ENCODE data around the gene ZNF366. TPM values are rescaled to one million over a fixed set of nuclear protein-coding genes. Genes with fewer than 3 reads are reported as not detected.

ZNF366 gene
- total RNA-seq, 1 experiment from 2014 or later = not detected

DNA sequence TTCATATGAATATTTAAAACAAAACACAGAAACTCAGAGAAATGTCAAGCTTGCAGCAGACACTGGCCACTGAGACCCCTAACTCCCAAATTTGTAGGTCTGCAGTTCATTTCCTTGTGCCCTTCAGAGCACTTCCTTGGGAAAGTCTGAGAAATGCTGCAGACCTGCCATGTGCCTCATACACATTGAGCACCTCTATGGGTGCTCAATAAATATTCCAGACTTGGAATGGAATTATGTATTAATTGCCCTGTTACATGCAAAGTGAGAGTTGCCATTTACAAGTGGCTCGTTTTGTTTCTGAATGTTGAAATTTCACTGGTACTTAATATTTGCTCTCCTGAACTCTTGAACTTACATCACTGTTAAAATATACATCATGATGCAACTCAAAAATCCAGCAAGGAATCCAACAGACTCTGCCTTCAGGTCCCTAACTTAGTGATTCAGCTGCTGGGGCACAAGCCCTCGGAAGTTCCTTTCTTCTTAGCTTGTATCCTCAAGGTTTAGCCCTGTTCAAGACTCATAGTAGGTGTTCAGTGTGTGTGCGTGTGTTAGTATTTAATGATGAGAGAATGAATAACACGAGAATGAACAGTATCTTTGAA is 96.4 kb downstream of the ZNF366 start:
- Mint-ChIP-seq H3K4me1 (ENCODE audit: insufficient read depth, unreplicated experiment) (peaks cover 11% of the 10 kb centered on the region), H3K36me3 (ENCODE audit: insufficient read depth, unreplicated experiment) (no peaks in the 10 kb centered on the region), H3K27ac (ENCODE audit: low read depth, unreplicated experiment) (no peak overlapping the region), H3K9me3 (ENCODE audit: unreplicated experiment) (no peaks in the 10 kb centered on the region), H3K4me3 (ENCODE audit: unreplicated experiment) (no peak overlapping the region), H3K27me3 (ENCODE audit: insufficient read depth, unreplicated experiment) (no peaks in the 10 kb centered on the region)
- BruUV-seq (replicated peaks) = no TSS peak
- POLR2A ChIA-PET = interaction anchor here (0.9 to 1.0 kb wide), 2 partner anchors 24 to 57 kb away, joined by 4 to 5 read pairs; no protein-coding TSS in a partner anchor
- intact Hi-C loops (cut with micrococcal nuclease) = no loop called here
- no peak for TF ChIP-seq CTCF (IDR thresholded peaks at IDR 0.05; ENCODE audit: unreplicated experiment)
- CTCF ChIA-PET = no interaction called here
- peak; percentile 38 for DNase-seq (ENCODE audit: unreplicated experiment)

- Mint-ChIP-seq H3K27me3 (ENCODE audit: insufficient read depth, unreplicated experiment) (no peaks in the 10 kb centered on the region), H3K9me3 (ENCODE audit: unreplicated experiment) (no peaks in the 10 kb centered on the region), H3K4me3 (ENCODE audit: unreplicated experiment) (no peak overlapping the region), H3K4me1 (ENCODE audit: insufficient read depth, unreplicated experiment) (peaks cover 11% of the 10 kb centered on the region), H3K27ac (ENCODE audit: low read depth, unreplicated experiment) (peak overlapping the region; percentile 16), H3K36me3 (ENCODE audit: insufficient read depth, unreplicated experiment) (no peaks in the 10 kb centered on the region)
- CTCF ChIA-PET = no interaction called here
- DNase-seq (ENCODE audit: unreplicated experiment) = peak; percentile 43
- no peak for TF ChIP-seq CTCF (IDR thresholded peaks at IDR 0.05; ENCODE audit: unreplicated experiment)
- BruUV-seq (replicated peaks) = no TSS peak
- intact Hi-C loops (cut with micrococcal nuclease) = no loop called here
- POLR2A ChIA-PET = interaction anchor here (0.7 to 2.3 kb wide), 7 partner anchors 20 to 409 kb away, joined by 3 to 8 read pairs (median 3); no protein-coding TSS in a partner anchor
These were observed 98.6 kb downstream of the ZNF366 start for GRCh38 chr5:72408603-72409002.

GRCh38 chr5:72408127-72408526 is 99.1 kb downstream of the ZNF366 start:
- H3K4me3 Mint-ChIP-seq (ENCODE audit: unreplicated experiment) = no peak overlapping the region
- intact Hi-C loops (cut with micrococcal nuclease) = no loop called here
- TF ChIP-seq CTCF (IDR thresholded peaks at IDR 0.05; ENCODE audit: unreplicated experiment) = no peak
- CTCF ChIA-PET = no interaction called here
- H3K27ac Mint-ChIP-seq (ENCODE audit: low read depth, unreplicated experiment) = peak overlapping the region; percentile 16
- BruUV-seq (replicated peaks) = no TSS peak
- H3K27me3 Mint-ChIP-seq (ENCODE audit: insufficient read depth, unreplicated experiment) = no peaks in the 10 kb centered on the region
- no peaks in the 10 kb centered on the region for H3K36me3 Mint-ChIP-seq (ENCODE audit: insufficient read depth, unreplicated experiment)
- no peak for DNase-seq (ENCODE audit: unreplicated experiment)
- peaks cover 11% of the 10 kb centered on the region for H3K4me1 Mint-ChIP-seq (ENCODE audit: insufficient read depth, unreplicated experiment)
- no peaks in the 10 kb centered on the region for H3K9me3 Mint-ChIP-seq (ENCODE audit: unreplicated experiment)
- POLR2A ChIA-PET = interaction anchor here (0.7 to 2.3 kb wide), 6 partner anchors 20 to 409 kb away, joined by 3 to 8 read pairs (median 4); no protein-coding TSS in a partner anchor

DNA sequence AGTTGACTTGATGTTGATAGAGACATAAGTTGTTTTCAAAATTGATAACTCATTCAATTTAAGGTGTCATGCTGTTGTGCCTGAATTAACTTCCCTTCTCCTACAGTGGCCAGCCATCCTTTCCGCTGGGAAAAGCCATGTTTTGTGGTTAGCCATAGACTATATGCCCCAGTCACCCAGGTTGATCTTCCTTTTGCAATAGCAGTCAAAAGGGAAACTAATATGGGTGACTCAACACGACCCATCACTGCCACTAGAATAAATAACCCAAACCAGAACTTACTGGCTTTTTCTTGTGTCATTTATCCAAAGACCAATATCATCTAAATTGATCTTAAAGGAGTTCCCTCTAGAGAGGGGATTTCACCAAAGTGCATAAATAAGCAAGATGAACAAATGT is 99.7 kb downstream of the ZNF366 start:
- POLR2A ChIA-PET = interaction anchor here (0.5 to 1.5 kb wide), 6 partner anchors 12 to 158 kb away, joined by 3 to 4 read pairs (median 3); no protein-coding TSS in a partner anchor
- TF ChIP-seq CTCF (IDR thresholded peaks at IDR 0.05; ENCODE audit: unreplicated experiment) = no peak
- no TSS peak for BruUV-seq (replicated peaks)
- CTCF ChIA-PET = interaction anchor here (1.0 to 1.1 kb wide), 2 partner anchors 28 to 41 kb away, joined by 3 to 4 read pairs; no protein-coding TSS in a partner anchor
- H3K27ac Mint-ChIP-seq (ENCODE audit: low read depth, unreplicated experiment) = peak overlapping the region; percentile 16
- no peaks in the 10 kb centered on the region for H3K27me3 Mint-ChIP-seq (ENCODE audit: insufficient read depth, unreplicated experiment)
- peak; percentile 23 for DNase-seq (ENCODE audit: unreplicated experiment)
- H3K4me1 Mint-ChIP-seq (ENCODE audit: insufficient read depth, unreplicated experiment) = peaks cover 11% of the 10 kb centered on the region
- no peak overlapping the region for H3K4me3 Mint-ChIP-seq (ENCODE audit: unreplicated experiment)
- H3K36me3 Mint-ChIP-seq (ENCODE audit: insufficient read depth, unreplicated experiment) = no peaks in the 10 kb centered on the region
- intact Hi-C loops (cut with micrococcal nuclease) = no loop called here
- no peaks in the 10 kb centered on the region for H3K9me3 Mint-ChIP-seq (ENCODE audit: unreplicated experiment)
